ENCODE data around the gene RPS6KA2.
"Not testable (repeated sequence)": the region's sequence is repeated elsewhere in the genome, so short reads cannot be mapped to it uniquely, and the experiment has no call there.

RPS6KA2 gene

GRCh38 chr6:166582258-166582657, 44.8 kb downstream of the RPS6KA2 start:
- Histone ChIP-seq H3K27ac (ENCODE audit: low read depth, low read length) (no peak overlapping the region), H3K4me3 (ENCODE audit: low read depth in 1 of 5, low read length in 5 of 5) (no peak overlapping the region), H3K9me3 (ENCODE audit: control insufficient read depth in 5 of 5, low read length in 5 of 5) (no peaks in the 10 kb centered on the region), H3K27me3 (ENCODE audit: control insufficient read depth in 5 of 5, insufficient read depth in 4 of 5, low read length in 5 of 5) (no peaks in the 10 kb centered on the region), H3K4me1 (ENCODE audit: control insufficient read depth in 5 of 5, insufficient read depth in 5 of 5, low read length in 5 of 5) (peaks cover 0 to 13% (median 3%) of the 10 kb centered on the region in 5 donors), H3K36me3 (ENCODE audit: control insufficient read depth in 5 of 5, insufficient read depth in 5 of 5, low read length in 5 of 5) (peaks cover 0 to 3% (median 0%) of the 10 kb centered on the region in 5 donors), H3K9ac (ENCODE audit: low read length in 5 of 5) (no peak overlapping the region)

DNA sequence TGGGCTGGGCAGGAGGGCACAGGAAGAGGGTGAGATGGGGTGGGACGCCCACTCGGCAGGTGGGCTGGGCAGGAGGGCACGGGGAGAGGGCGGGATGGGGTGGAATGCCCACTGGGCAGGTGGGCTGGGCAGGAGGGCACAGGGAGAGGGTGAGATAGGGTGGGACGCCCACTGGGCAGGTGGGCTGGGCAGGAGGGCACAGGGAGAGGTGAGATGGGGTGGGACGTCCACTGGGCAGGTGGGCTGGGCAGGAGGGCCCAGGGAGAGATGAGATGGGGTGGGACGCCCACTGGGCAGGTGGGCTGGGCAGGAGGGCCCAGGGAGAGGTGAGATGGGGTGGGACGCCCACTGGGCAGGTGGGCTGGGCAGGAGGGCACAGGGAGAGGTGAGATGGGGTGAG, 45.2 kb downstream of the RPS6KA2 start:
- H3K36me3 ChIP-seq (ENCODE audit: control insufficient read depth in 5 of 5, insufficient read depth in 5 of 5, low read length in 5 of 5); H3K27me3 ChIP-seq (ENCODE audit: control insufficient read depth in 5 of 5, insufficient read depth in 4 of 5, low read length in 5 of 5); H3K9ac ChIP-seq (ENCODE audit: low read length in 5 of 5); H3K4me3 ChIP-seq (ENCODE audit: low read depth in 1 of 5, low read length in 5 of 5); H3K27ac ChIP-seq (ENCODE audit: low read depth, low read length); H3K9me3 ChIP-seq (ENCODE audit: control insufficient read depth in 5 of 5, low read length in 5 of 5): not testable (repeated sequence)
- peaks cover 0 to 11% (median 3%) of the 10 kb centered on the region in 5 donors for H3K4me1 ChIP-seq (ENCODE audit: control insufficient read depth in 5 of 5, insufficient read depth in 5 of 5, low read length in 5 of 5)

GRCh38 chr6:166581091-166581511, 46.0 kb downstream of the RPS6KA2 start:
- no peaks in the 10 kb centered on the region for H3K27me3 ChIP-seq (ENCODE audit: control insufficient read depth in 5 of 5, insufficient read depth in 4 of 5, low read length in 5 of 5)
- H3K36me3 ChIP-seq (ENCODE audit: control insufficient read depth in 5 of 5, insufficient read depth in 5 of 5, low read length in 5 of 5) = peaks cover 0 to 3% (median 0%) of the 10 kb centered on the region in 5 donors
- no peak overlapping the region for H3K27ac ChIP-seq (ENCODE audit: low read depth, low read length)

DNA sequence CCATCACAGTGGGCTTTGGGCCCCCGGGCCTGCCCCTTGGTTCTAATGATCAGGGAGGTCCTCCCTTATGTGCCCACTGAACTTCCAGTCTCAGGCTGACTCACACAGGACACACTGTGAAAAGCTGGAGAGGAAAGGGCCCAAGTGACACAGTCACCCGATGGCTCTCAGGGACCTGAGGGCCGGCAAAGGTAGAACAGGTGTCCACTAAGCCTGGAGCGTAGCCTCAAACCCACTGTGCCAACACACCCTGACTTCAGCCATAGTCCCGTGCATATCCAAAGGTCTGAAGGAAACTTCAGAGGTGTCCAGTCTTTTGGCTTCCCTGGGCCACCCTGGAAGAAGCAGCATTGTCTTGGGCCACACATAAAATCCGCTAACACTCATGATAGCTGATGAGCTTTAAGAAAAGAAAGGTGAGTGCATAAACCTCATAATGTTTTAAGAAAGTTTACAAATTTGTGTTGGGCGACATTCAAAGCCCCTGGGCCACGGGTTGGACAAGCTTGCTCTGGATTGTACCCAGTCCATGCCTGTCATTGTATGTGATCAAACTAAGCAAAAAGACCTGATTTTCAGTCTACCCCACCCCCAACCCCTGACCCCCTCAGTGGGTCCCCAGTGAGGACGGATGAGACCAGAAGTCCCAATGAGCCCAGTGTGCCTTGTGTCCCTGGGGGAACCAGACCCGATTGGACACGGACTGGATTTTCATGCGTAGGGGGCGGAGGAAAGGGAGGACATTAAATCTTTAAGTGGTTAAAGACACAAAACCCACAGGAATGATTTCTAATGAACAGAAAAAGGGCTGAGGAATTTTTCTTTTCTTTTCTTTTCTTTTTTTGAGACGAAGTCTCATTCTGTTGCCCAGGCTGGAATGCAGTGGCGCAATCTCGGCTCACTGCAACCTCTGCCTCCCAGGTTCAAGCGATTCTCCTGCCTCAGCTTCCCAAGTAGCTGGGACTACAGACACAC, 46.7 kb downstream of the RPS6KA2 start:
- Histone ChIP-seq H3K4me1 (ENCODE audit: control insufficient read depth in 5 of 5, insufficient read depth in 5 of 5, low read length in 5 of 5) (peaks cover 0 to 11% (median 3%) of the 10 kb centered on the region in 5 donors), H3K9me3 (ENCODE audit: control insufficient read depth in 5 of 5, low read length in 5 of 5) (no peaks in the 10 kb centered on the region), H3K27me3 (ENCODE audit: control insufficient read depth in 5 of 5, insufficient read depth in 4 of 5, low read length in 5 of 5) (no peaks in the 10 kb centered on the region), H3K27ac (ENCODE audit: low read depth, low read length) (no peak overlapping the region), H3K4me3 (ENCODE audit: low read depth in 1 of 5, low read length in 5 of 5) (no peak overlapping the region), H3K36me3 (ENCODE audit: control insufficient read depth in 5 of 5, insufficient read depth in 5 of 5, low read length in 5 of 5) (peaks cover 0 to 3% (median 0%) of the 10 kb centered on the region in 5 donors), H3K9ac (ENCODE audit: low read length in 5 of 5) (no peak overlapping the region)

More at GRCh38 chr6:166581091-166581511, 46.0 kb downstream of the RPS6KA2 start:
- Histone ChIP-seq H3K9me3 (ENCODE audit: control insufficient read depth in 5 of 5, low read length in 5 of 5) (no peaks in the 10 kb centered on the region), H3K4me3 (ENCODE audit: low read depth in 1 of 5, low read length in 5 of 5) (no peak overlapping the region), H3K4me1 (ENCODE audit: control insufficient read depth in 5 of 5, insufficient read depth in 5 of 5, low read length in 5 of 5) (peaks cover 0 to 11% (median 3%) of the 10 kb centered on the region in 5 donors), H3K9ac (ENCODE audit: low read length in 5 of 5) (no peak overlapping the region)

GRCh38 chr6:166579237-166579850, 47.7 kb downstream of the RPS6KA2 start:
- Histone ChIP-seq H3K27ac (ENCODE audit: low read depth, low read length) (no peak overlapping the region), H3K4me1 (ENCODE audit: control insufficient read depth in 5 of 5, insufficient read depth in 5 of 5, low read length in 5 of 5) (peaks cover 0 to 17% (median 3%) of the 10 kb centered on the region in 5 donors), H3K9ac (ENCODE audit: low read length in 5 of 5) (no peak overlapping the region), H3K9me3 (ENCODE audit: control insufficient read depth in 5 of 5, low read length in 5 of 5) (no peaks in the 10 kb centered on the region), H3K27me3 (ENCODE audit: control insufficient read depth in 5 of 5, insufficient read depth in 4 of 5, low read length in 5 of 5) (no peaks in the 10 kb centered on the region), H3K4me3 (ENCODE audit: low read depth in 1 of 5, low read length in 5 of 5) (no peak overlapping the region), H3K36me3 (ENCODE audit: control insufficient read depth in 5 of 5, insufficient read depth in 5 of 5, low read length in 5 of 5) (peaks cover 0 to 3% (median 0%) of the 10 kb centered on the region in 5 donors)

DNA sequence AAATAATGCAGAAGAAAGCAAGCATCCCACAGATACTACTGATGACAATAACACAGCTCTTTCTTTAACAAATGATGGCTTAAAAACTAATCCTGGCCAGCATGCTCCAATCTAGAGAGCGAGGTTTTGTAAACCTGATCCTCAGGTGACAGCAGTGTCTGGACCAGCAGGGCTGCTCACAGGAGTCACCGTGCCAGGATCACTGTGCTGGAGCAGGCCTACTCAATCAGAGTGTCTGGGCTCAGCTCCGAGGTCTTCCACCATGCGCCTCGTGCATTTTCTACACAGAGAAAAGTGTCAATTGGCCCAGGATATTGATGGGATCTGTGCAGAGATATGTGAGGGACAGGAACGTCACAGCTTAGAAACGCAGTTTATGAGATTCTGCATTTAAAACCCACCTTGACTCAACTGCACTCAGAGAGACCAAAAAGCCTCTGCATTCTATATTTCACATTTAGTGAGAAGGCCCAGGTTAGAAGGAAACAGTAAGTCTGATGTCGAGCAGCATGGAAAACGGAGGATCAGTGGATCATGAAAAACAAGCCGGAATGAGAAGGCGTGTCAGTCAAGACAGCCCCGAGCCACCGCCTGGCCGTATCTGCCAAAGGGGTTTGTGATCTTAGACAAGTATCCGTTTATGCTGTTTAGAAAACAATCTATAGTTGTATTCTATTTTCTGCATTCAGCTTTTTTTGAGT, 48.4 kb downstream of the RPS6KA2 start:
- Histone ChIP-seq H3K27ac (ENCODE audit: low read depth, low read length) (no peak overlapping the region), H3K4me1 (ENCODE audit: control insufficient read depth in 5 of 5, insufficient read depth in 5 of 5, low read length in 5 of 5) (peaks cover 0 to 18% (median 2%) of the 10 kb centered on the region in 5 donors), H3K36me3 (ENCODE audit: control insufficient read depth in 5 of 5, insufficient read depth in 5 of 5, low read length in 5 of 5) (peaks cover 0 to 3% (median 0%) of the 10 kb centered on the region in 5 donors), H3K9me3 (ENCODE audit: control insufficient read depth in 5 of 5, low read length in 5 of 5) (no peaks in the 10 kb centered on the region), H3K9ac (ENCODE audit: low read length in 5 of 5) (no peak overlapping the region), H3K27me3 (ENCODE audit: control insufficient read depth in 5 of 5, insufficient read depth in 4 of 5, low read length in 5 of 5) (no peaks in the 10 kb centered on the region), H3K4me3 (ENCODE audit: low read depth in 1 of 5, low read length in 5 of 5) (no peak overlapping the region)

DNA sequence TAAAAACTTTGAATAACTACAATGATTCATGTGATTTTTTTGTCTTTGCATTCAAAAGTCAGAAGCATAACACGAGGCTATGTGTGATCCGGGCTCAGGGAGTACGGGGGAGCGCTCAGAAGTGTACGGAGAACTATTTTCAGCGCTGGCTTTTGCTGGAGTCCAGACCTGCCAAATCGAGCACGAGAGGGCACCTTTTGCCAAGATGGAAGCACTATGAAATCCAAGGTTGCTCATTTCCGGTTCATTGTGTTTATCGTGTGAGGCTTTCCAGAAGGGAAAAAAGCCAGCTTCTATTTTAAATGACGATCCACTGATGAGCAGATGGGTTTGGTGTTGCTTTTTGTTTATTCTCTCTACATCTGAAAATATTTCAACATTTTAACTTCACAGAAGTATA, 51.8 kb downstream of the RPS6KA2 start:
- peak overlapping the region; percentile 45 for H3K27ac ChIP-seq (ENCODE audit: low read depth, low read length)

GRCh38 chr6:166573511-166574216, 53.4 kb downstream of the RPS6KA2 start:
- H3K9me3 ChIP-seq (ENCODE audit: control insufficient read depth in 5 of 5, low read length in 5 of 5) = no peaks in the 10 kb centered on the region
- no peak overlapping the region for H3K27ac ChIP-seq (ENCODE audit: low read depth, low read length)

More for the DNA sequence above, 51.8 kb downstream of the RPS6KA2 start:
- H3K9me3 ChIP-seq (ENCODE audit: control insufficient read depth in 5 of 5, low read length in 5 of 5) = no peaks in the 10 kb centered on the region
- no peak overlapping the region for H3K4me3 ChIP-seq (ENCODE audit: low read depth in 1 of 5, low read length in 5 of 5)
- H3K4me1 ChIP-seq (ENCODE audit: control insufficient read depth in 5 of 5, insufficient read depth in 5 of 5, low read length in 5 of 5) = peaks cover 0 to 34% (median 13%) of the 10 kb centered on the region in 5 donors
- no peaks in the 10 kb centered on the region for H3K27me3 ChIP-seq (ENCODE audit: control insufficient read depth in 5 of 5, insufficient read depth in 4 of 5, low read length in 5 of 5)
- H3K36me3 ChIP-seq (ENCODE audit: control insufficient read depth in 5 of 5, insufficient read depth in 5 of 5, low read length in 5 of 5) = no peaks in the 10 kb centered on the region
- no peak overlapping the region for H3K9ac ChIP-seq (ENCODE audit: low read length in 5 of 5)

More at GRCh38 chr6:166573511-166574216, 53.4 kb downstream of the RPS6KA2 start:
- no peaks in the 10 kb centered on the region for H3K27me3 ChIP-seq (ENCODE audit: control insufficient read depth in 5 of 5, insufficient read depth in 4 of 5, low read length in 5 of 5)
- H3K4me3 ChIP-seq (ENCODE audit: low read depth in 1 of 5, low read length in 5 of 5) = no peak overlapping the region
- H3K9ac ChIP-seq (ENCODE audit: low read length in 5 of 5) = no peak overlapping the region
- no peaks in the 10 kb centered on the region for H3K36me3 ChIP-seq (ENCODE audit: control insufficient read depth in 5 of 5, insufficient read depth in 5 of 5, low read length in 5 of 5)
- peaks cover 0 to 23% (median 10%) of the 10 kb centered on the region in 5 donors for H3K4me1 ChIP-seq (ENCODE audit: control insufficient read depth in 5 of 5, insufficient read depth in 5 of 5, low read length in 5 of 5)
